Muscle layer of colon (tissue), 2 donors: ENCODE data around the gene PRMT7.

Experiments
- H3K27ac ChIP-seq: one replicate; pipeline ENCODE4 v1.7.0; 2013; ENCODE audit warnings: low read depth, mild to moderate bottlenecking, low read length, moderate library complexity
- H3K27me3 ChIP-seq, 2 donors: one replicate each; pipeline ENCODE4 v1.7.0; 2013; ENCODE audit warnings: low read length in 2 of 2, mild to moderate bottlenecking in 2 of 2; ENCODE audit not compliant: insufficient read depth in 2 of 2, control insufficient read depth in 1 of 2
- H3K36me3 ChIP-seq: one replicate; pipeline ENCODE4 v1.7.0; 2013; ENCODE audit warnings: mild to moderate bottlenecking, low read length; ENCODE audit not compliant: insufficient read depth
- H3K4me1 ChIP-seq: one replicate; pipeline ENCODE4 v1.7.0; 2013; ENCODE audit warnings: mild to moderate bottlenecking, low read length; ENCODE audit not compliant: insufficient read depth
- H3K4me3 ChIP-seq, 2 donors: one replicate each; pipeline ENCODE4 v1.7.0; 2013; ENCODE audit warnings: low read length in 2 of 2, low read depth in 1 of 2, mild to moderate bottlenecking in 1 of 2, moderate library complexity in 1 of 2
- H3K9ac ChIP-seq: one replicate; pipeline ENCODE4 v1.7.0; 2013; ENCODE audit warnings: low read length
- H3K9me3 ChIP-seq: one replicate; pipeline ENCODE4 v1.7.0; 2013; ENCODE audit warnings: mild to moderate bottlenecking, low read length
- donor health status: abdominal sarcoma.
- donor health status: Adenocarcinoma of cecum.

PRMT7 gene

GRCh38 chr16:68376590-68376989 lies 65.8 kb downstream of the PRMT7 start:
- Histone ChIP-seq H3K9ac (no peak overlapping the region), H3K9me3 (no peaks in the 10 kb centered on the region), H3K4me3 (no peak overlapping the region), H3K36me3 (no peaks in the 10 kb centered on the region), H3K27me3 (no peaks in the 10 kb centered on the region), H3K4me1 (no peaks in the 10 kb centered on the region), H3K27ac (no peak overlapping the region)

DNA sequence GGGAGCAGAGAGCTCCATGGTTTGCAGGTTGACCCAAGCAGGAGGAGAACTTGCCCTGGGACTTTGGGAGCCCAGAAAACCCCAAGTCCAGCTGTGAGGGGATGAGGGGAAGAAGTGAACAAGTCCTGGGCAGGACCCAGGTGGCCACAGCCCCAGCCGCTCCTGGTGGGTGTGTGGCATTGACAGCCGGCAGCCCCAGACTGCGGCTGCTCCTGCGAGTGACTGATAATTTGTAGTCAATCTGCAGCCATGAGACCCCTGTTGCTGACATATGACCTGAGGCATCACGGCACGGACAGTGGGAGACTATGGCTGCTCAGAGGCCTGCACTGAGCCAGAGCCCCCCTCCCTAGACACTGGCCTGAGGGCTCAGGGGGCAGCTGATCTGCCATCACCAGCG lies 66.4 kb downstream of the PRMT7 start:
- no peak overlapping the region for H3K9ac ChIP-seq
- H3K4me3 ChIP-seq, result no peak overlapping the region

GRCh38 chr16:68377667-68378393 lies 67.0 kb downstream of the PRMT7 start:
- no peak overlapping the region for H3K4me3 ChIP-seq
- no peak overlapping the region for H3K9ac ChIP-seq
- no peaks in the 10 kb centered on the region for H3K4me1 ChIP-seq

More for the DNA sequence above, 66.4 kb downstream of the PRMT7 start:
- Histone ChIP-seq H3K27me3 (no peaks in the 10 kb centered on the region), H3K27ac (no peak overlapping the region), H3K36me3 (no peaks in the 10 kb centered on the region), H3K4me1 (no peaks in the 10 kb centered on the region), H3K9me3 (no peaks in the 10 kb centered on the region)

GRCh38 chr16:68378436-68379415 lies 67.9 kb downstream of the PRMT7 start:
- Histone ChIP-seq H3K9ac (no peak overlapping the region), H3K27ac (no peak overlapping the region), H3K27me3 (no peaks in the 10 kb centered on the region), H3K36me3 (no peaks in the 10 kb centered on the region), H3K4me3 (no peak overlapping the region), H3K9me3 (no peaks in the 10 kb centered on the region), H3K4me1 (no peaks in the 10 kb centered on the region)

More at GRCh38 chr16:68377667-68378393, 67.0 kb downstream of the PRMT7 start:
- Histone ChIP-seq H3K36me3 (no peaks in the 10 kb centered on the region), H3K27me3 (no peaks in the 10 kb centered on the region), H3K9me3 (no peaks in the 10 kb centered on the region), H3K27ac (no peak overlapping the region)

DNA sequence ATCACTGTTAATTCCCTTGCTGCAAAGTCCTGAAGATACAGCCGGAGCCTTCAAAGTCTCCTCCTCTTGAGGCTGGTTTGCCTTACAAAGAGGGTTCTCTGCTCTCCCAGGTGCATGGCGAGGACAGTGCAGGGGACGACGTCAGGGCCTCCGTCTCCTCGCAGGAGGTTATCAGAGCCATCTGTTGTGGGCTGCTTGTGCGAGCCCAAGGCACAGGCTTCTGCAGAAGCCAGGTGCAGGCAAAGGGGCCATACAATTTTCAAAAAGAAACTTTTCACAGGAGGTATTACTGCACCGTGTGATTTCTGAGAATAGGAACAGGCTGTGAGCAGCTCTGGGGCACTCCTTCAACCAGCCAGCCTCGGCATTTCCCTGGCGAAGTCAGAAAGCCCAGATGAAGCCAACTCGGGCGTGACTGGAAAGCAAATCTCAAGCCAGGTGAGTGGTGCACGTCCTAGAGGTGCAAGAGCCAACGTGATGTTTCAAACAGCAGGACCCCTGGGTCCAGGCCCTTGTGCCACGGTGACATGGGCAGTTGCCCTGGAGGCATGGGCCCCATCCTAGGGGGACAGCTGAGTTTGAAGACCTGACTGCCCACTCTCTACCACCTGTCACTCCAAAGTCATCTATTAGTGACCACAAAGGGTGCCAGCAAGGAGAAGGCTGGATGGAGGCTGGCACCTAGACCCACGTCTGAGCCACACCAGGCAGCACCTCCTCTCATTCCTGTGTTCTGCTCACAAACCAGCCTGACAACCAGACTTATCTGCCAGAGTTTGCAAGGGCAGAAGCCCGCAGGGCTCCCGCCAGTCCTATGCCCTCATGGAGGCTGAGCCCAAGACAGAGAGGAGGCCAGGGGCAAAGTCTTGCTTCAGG lies 68.9 kb downstream of the PRMT7 start:
- no peaks in the 10 kb centered on the region for H3K4me1 ChIP-seq
- no peaks in the 10 kb centered on the region for H3K27me3 ChIP-seq
- H3K36me3 ChIP-seq, result no peaks in the 10 kb centered on the region
- no peak overlapping the region for H3K4me3 ChIP-seq
- no peak overlapping the region for H3K27ac ChIP-seq
- H3K9me3 ChIP-seq, result no peaks in the 10 kb centered on the region
- H3K9ac ChIP-seq, result no peak overlapping the region

DNA sequence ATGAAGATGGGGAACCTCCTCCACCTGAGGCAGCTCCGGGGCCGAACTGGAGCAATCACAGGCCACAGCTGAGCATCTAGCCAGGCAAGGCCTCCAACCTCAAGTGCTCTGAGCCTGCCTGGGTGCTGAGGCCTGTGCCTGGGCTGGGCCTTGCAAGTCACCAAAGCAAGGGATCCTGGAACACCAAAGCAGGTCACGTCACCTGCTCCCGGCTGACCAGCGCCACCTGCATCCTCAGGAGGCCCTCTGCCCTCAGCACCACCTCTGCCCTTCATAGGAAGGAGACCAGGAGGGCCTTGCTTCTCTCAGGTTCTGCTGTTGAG lies 69.5 kb downstream of the PRMT7 start:
- Histone ChIP-seq H3K4me3 (no peak overlapping the region), H3K9me3 (no peaks in the 10 kb centered on the region), H3K36me3 (no peaks in the 10 kb centered on the region), H3K4me1 (no peaks in the 10 kb centered on the region), H3K27me3 (no peaks in the 10 kb centered on the region), H3K27ac (no peak overlapping the region), H3K9ac (no peak overlapping the region)

GRCh38 chr16:68380676-68381362 lies 70.0 kb downstream of the PRMT7 start:
- Histone ChIP-seq H3K27ac (no peak overlapping the region), H3K4me3 (no peak overlapping the region)

DNA sequence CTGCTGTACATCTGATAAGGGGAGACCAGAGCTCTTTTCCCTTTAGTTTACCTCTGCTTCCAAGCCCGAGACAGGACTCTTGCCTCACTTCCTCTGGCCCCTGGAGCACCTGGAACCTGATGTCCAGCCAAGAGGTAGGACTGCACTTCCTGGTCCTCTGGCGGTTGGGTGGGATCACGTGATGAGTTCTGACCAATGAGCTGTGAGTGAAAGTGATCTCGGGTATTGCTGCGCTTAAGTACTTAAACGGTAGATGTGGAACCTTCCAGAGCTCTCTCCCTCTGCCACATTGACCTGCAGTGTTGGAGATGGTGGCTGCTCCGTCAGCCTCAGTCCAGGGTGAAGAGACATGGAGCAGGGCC lies 70.5 kb downstream of the PRMT7 start:
- H3K4me1 ChIP-seq, result no peaks in the 10 kb centered on the region
- no peak overlapping the region for H3K27ac ChIP-seq
- no peak overlapping the region for H3K9ac ChIP-seq
- no peak overlapping the region for H3K4me3 ChIP-seq
- no peaks in the 10 kb centered on the region for H3K9me3 ChIP-seq
- H3K36me3 ChIP-seq, result no peaks in the 10 kb centered on the region
- no peaks in the 10 kb centered on the region for H3K27me3 ChIP-seq

More at GRCh38 chr16:68380676-68381362, 70.0 kb downstream of the PRMT7 start:
- Histone ChIP-seq H3K4me1 (no peaks in the 10 kb centered on the region), H3K36me3 (no peaks in the 10 kb centered on the region), H3K9me3 (no peaks in the 10 kb centered on the region), H3K27me3 (no peaks in the 10 kb centered on the region), H3K9ac (no peak overlapping the region)

- no peaks in the 10 kb centered on the region for H3K9me3 ChIP-seq
- H3K36me3 ChIP-seq, result no peaks in the 10 kb centered on the region
- no peak overlapping the region for H3K9ac ChIP-seq
- no peak overlapping the region for H3K27ac ChIP-seq
- H3K4me3 ChIP-seq, result no peak overlapping the region
- H3K4me1 ChIP-seq, result no peaks in the 10 kb centered on the region
- no peaks in the 10 kb centered on the region for H3K27me3 ChIP-seq
These were observed 71.5 kb downstream of the PRMT7 start for GRCh38 chr16:68382296-68382718.

DNA sequence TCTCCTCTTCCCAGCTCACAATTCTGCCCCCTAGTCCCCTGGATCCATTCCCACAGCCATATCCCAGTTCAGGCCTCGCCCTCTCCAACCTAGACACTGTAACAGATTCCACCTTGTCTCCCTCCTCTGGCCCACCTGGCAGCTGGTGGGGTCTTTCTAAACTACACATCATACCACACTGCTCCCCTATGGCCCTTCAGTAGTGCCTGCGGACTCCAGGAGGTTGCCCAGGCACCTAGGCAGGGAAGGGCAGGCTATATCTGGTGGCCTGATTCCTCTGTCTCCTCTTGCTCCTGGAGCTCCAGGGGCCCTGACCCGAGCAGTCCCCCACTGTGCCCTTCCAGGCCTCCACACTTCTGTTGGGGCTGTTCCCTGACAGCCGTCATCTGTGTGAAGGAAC lies 73.0 kb downstream of the PRMT7 start:
- Histone ChIP-seq H3K4me1 (no peaks in the 10 kb centered on the region), H3K27me3 (no peaks in the 10 kb centered on the region), H3K9ac (no peak overlapping the region)

More for the DNA sequence above, 73.0 kb downstream of the PRMT7 start:
- Histone ChIP-seq H3K4me3 (no peak overlapping the region), H3K27ac (no peak overlapping the region), H3K36me3 (no peaks in the 10 kb centered on the region), H3K9me3 (no peaks in the 10 kb centered on the region)
